H1 (cell line): ENCODE measurements around the gene FGFR2. TPM values are rescaled to one million over a fixed set of nuclear protein-coding genes. Genes with fewer than 3 reads are reported as not detected.

Source experiments
- CBX8 ChIP-seq: fragments of 300-800, 300-1000 bp; sonication (generic); IDR thresholded peaks from 2 replicates; pipeline ENCODE4 v1.7.1; 2016; ENCODE audit warnings: low read depth, low read length, borderline replicate concordance
- EZH2 ChIP-seq: fragments of 200-600 bp; sonication (generic); IDR thresholded peaks from 2 replicates; pipeline ENCODE4 v1.7.1; 2012; ENCODE audit warnings: low read depth, mild to moderate bottlenecking, moderate library complexity, low read length, inconsistent platforms; ENCODE audit not compliant: severe bottlenecking
- SRF ChIP-seq: IDR thresholded peaks from 2 replicates; pipeline ENCODE4 v1.6.1; 2011; ENCODE audit warnings: mild to moderate bottlenecking, low read depth, low read length, moderate library complexity
- polyA plus RNA-seq, 7 experiments: library from polyadenylated mRNA; depleted of rRNA in 3 of 7; stranded (reverse) in 5 of 7; unstranded in 2 of 7; fragments of >200 nt in 5 of 7; fragments of 200-250 nt in 2 of 7; gene quantifications; 1 replicate in 5 of 7; 2 replicates in 1 of 7; 4 replicates in 1 of 7; pipeline versions ENCODE4 v1.2.1 to v1.2.3, GENCODE V29; 2011 to 2013; ENCODE audit warnings: missing spikeins in 2 of 7, mixed read lengths in 2 of 7
- total RNA-seq: library from RNA; stranded (reverse); fragmentation: NEBNext Ultra II Directional; extraction: Animal tissue kit (Norgen Biotek cat#: 25700); gene quantifications from 2 replicates; pipeline ENCODE4 v1.2.1, GENCODE V29; 2021
- TF ChIP-seq, protein P1 (sequence below): IDR thresholded peaks from 2 replicates; pipeline ENCODE4 v1.6.1; 2012; ENCODE audit warnings: low read length, inconsistent platforms

FGFR2 gene
- total and polyA plus RNA-seq, 2 of the 8 experiments (the other 6 are each of a cell fraction or from before 2014, with no cell fraction given), result 50.2 to 81.2 TPM

DNA sequence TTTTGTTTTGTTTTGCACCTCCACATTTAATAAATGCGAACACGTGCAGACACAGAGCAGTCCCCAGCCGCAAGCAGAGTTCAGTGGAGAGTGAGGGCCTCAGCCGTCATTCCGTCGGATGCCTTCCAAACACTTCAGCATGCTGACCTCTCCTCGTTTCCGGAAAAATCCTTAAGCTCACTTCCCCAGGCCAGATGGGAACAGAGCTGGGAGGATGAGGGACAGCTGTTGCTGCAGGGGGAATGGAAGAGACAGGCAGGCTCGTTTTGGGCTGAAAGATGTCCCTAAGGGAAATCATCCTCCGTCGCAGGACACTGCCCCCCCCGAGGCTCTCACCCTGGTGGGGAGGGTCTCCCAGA is 17.2 kb upstream of the FGFR2 start (continued):
- TF ChIP-seq, protein P1, sequence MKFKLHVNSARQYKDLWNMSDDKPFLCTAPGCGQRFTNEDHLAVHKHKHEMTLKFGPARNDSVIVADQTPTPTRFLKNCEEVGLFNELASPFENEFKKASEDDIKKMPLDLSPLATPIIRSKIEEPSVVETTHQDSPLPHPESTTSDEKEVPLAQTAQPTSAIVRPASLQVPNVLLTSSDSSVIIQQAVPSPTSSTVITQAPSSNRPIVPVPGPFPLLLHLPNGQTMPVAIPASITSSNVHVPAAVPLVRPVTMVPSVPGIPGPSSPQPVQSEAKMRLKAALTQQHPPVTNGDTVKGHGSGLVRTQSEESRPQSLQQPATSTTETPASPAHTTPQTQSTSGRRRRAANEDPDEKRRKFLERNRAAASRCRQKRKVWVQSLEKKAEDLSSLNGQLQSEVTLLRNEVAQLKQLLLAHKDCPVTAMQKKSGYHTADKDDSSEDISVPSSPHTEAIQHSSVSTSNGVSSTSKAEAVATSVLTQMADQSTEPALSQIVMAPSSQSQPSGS, result no peak
- TF ChIP-seq SRF, result no peak
- TF ChIP-seq CBX8, result no peak
- TF ChIP-seq EZH2, result no peak
